HEK293T (cell line): Measurements from ENCODE around the gene CFAP43.

ENCODE experiments used
- BHLHE40 ChIP-seq: fragments of 450-650 bp; IDR thresholded peaks from 2 replicates; pipeline ENCODE4 v1.6.1; 2016; ENCODE audit warnings: mild to moderate bottlenecking, moderate library complexity, borderline replicate concordance
- CTBP1 ChIP-seq: fragments of 450-650 bp; IDR thresholded peaks from 2 replicates; pipeline ENCODE4 v1.6.1; 2016; ENCODE audit warnings: borderline replicate concordance
- ELF4 ChIP-seq: fragments of 450-650 bp; IDR thresholded peaks from 2 replicates; pipeline ENCODE4 v1.6.1; 2017; ENCODE audit warnings: antibody characterized with exemption
- FOXK2 ChIP-seq: fragments of 450-650 bp; IDR thresholded peaks from 2 replicates; pipeline ENCODE4 v1.6.1; 2016; ENCODE audit warnings: mild to moderate bottlenecking
- FOXM1 ChIP-seq: fragments of 450-650 bp; IDR thresholded peaks from 2 replicates; pipeline ENCODE4 v1.6.1; 2017; ENCODE audit warnings: mild to moderate bottlenecking, borderline replicate concordance
- LEF1 ChIP-seq: fragments of 450-650 bp; IDR thresholded peaks from 2 replicates; pipeline ENCODE4 v1.6.1; 2017; ENCODE audit warnings: mild to moderate bottlenecking, borderline replicate concordance
- PKNOX1 ChIP-seq: fragments of 450-650 bp; IDR thresholded peaks from 2 replicates; pipeline ENCODE4 v1.6.1; 2016
- SP1 ChIP-seq: fragments of 450-650 bp; IDR thresholded peaks from 2 replicates; pipeline ENCODE4 v1.6.1; 2017
- SUZ12 ChIP-seq: fragments of 450-650 bp; IDR thresholded peaks from 2 replicates; pipeline ENCODE4 v1.6.1; 2016; ENCODE audit warnings: mild to moderate bottlenecking
- TARDBP ChIP-seq: fragments of 450-650 bp; IDR thresholded peaks from 2 replicates; pipeline ENCODE4 v1.6.1; 2016
- ZNF384 ChIP-seq: fragments of 450-650 bp; IDR thresholded peaks from 2 replicates; pipeline ENCODE4 v1.6.1; 2016

GRCh38 chr10:104202231-104202630 is 29.9 kb downstream of the CFAP43 start:
- TF ChIP-seq PKNOX1 = no peak
- TF ChIP-seq LEF1 = no peak
- TF ChIP-seq ELF4 = no peak
- no peak for TF ChIP-seq CTBP1
- no peak for TF ChIP-seq ZNF384
- TF ChIP-seq SP1 = no peak
- no peak for TF ChIP-seq SUZ12
- no peak for TF ChIP-seq FOXM1
- TF ChIP-seq TARDBP = no peak
- TF ChIP-seq BHLHE40 = no peak
- no peak for TF ChIP-seq FOXK2
